DMS53 treated with DMSO at 0.1 percent for 48 hours (cell line): ENCODE data around the gene CST9.
"Not testable (repeated sequence)": the region's sequence is repeated elsewhere in the genome, so short reads cannot be mapped to it uniquely, and the experiment has no call there.

ENCODE experiments used
- DNase-seq: peaks from one replicate; lab custom pipeline; 2025; ENCODE audit not compliant: unreplicated experiment; lab: John Stamatoyannopoulos, UW

Gene CST9

GRCh38 chr20:23624324-23624691 is 18.6 kb upstream of the CST9 start:
- no peak for DNase-seq

- no peak for DNase-seq
These were observed 18.1 kb upstream of the CST9 start for GRCh38 chr20:23623666-23624323.

- peak; percentile 15 for DNase-seq
These were observed 17.2 kb upstream of the CST9 start for GRCh38 chr20:23622839-23623343.

- DNase-seq: not testable (repeated sequence)
These were observed 16.7 kb upstream of the CST9 start for GRCh38 chr20:23622401-23622800.

GRCh38 chr20:23620670-23621386 is 15.1 kb upstream of the CST9 start:
- DNase-seq: not testable (repeated sequence)

GRCh38 chr20:23614163-23614562 is 8.4 kb upstream of the CST9 start:
- DNase-seq: no peak

GRCh38 chr20:23613676-23614075 is 8.0 kb upstream of the CST9 start:
- no peak for DNase-seq

GRCh38 chr20:23612396-23612795 is 6.7 kb upstream of the CST9 start:
- no peak for DNase-seq

GRCh38 chr20:23609486-23610109 is 3.9 kb upstream of the CST9 start:
- DNase-seq: no peak

GRCh38 chr20:23608251-23608846 is 2.6 kb upstream of the CST9 start:
- no peak for DNase-seq

GRCh38 chr20:23607497-23608245 is 2.0 kb upstream of the CST9 start:
- no peak for DNase-seq

- DNase-seq: peak; percentile 71
These were observed 934 bp upstream of the CST9 start for GRCh38 chr20:23606652-23607049.

GRCh38 chr20:23604306-23604705 is 1.4 kb downstream of the CST9 start:
- DNase-seq: no peak

GRCh38 chr20:23603321-23603720 is 2.4 kb downstream of the CST9 start:
- no peak for DNase-seq

GRCh38 chr20:23602699-23603098 is 3.0 kb downstream of the CST9 start:
- no peak for DNase-seq

- DNase-seq: no peak
These were observed 3.5 kb downstream of the CST9 start for GRCh38 chr20:23602241-23602640.

- no peak for DNase-seq
These were observed 4.0 kb downstream of the CST9 start for GRCh38 chr20:23601715-23602114.

- DNase-seq: no peak
These were observed 7.2 kb downstream of the CST9 start for GRCh38 chr20:23598481-23598880.

GRCh38 chr20:23596579-23597250 is 9.0 kb downstream of the CST9 start:
- DNase-seq: no peak

- DNase-seq: no peak
These were observed 9.8 kb downstream of the CST9 start for GRCh38 chr20:23595941-23596340.
